ENCODE results near the gene DPT.

The DPT gene

GRCh38 chr1:168719306-168720111 lies 9.5 kb downstream of the DPT start:
- TF ChIP-seq CTCF (IDR thresholded peaks at IDR 0.05; ENCODE audit: control insufficient read depth, extremely low read depth, insufficient read depth): no peak
- no peak for DNase-seq (ENCODE audit: low read depth)
- H3K4me3 ChIP-seq (ENCODE audit: low read depth, low read length): no peak overlapping the region

- H3K4me3 ChIP-seq (ENCODE audit: low read depth, low read length): no peak overlapping the region
- no peak for DNase-seq (ENCODE audit: low read depth)
- TF ChIP-seq CTCF (IDR thresholded peaks at IDR 0.05; ENCODE audit: control insufficient read depth, extremely low read depth, insufficient read depth): no peak
Observed at GRCh38 chr1:168717906-168718891, 10.8 kb downstream of the DPT start.

DNA sequence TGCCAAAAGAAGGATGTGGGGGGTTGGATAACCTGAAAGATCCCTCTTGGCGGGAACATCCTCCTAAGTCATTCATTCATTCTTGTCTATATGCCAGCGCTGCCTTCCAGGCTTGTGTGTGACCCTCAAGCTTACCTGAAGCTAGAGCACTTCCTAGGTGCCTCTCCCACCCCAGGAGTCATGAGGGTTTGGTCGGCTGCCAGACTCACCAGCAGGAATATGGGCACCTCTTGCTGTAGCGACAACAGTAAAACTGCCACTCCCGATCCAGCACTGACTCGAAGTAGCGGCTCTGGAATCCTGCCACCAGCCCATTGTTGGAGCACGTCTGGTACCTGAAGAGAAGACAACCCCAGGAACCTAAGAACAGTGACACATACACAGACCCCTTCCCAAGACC lies 15.0 kb downstream of the DPT start:
- TF ChIP-seq CTCF (IDR thresholded peaks at IDR 0.05; ENCODE audit: control insufficient read depth, extremely low read depth, insufficient read depth): no peak
- H3K4me3 ChIP-seq (ENCODE audit: low read depth, low read length): no peak overlapping the region
- DNase-seq (ENCODE audit: low read depth): no peak

DNA sequence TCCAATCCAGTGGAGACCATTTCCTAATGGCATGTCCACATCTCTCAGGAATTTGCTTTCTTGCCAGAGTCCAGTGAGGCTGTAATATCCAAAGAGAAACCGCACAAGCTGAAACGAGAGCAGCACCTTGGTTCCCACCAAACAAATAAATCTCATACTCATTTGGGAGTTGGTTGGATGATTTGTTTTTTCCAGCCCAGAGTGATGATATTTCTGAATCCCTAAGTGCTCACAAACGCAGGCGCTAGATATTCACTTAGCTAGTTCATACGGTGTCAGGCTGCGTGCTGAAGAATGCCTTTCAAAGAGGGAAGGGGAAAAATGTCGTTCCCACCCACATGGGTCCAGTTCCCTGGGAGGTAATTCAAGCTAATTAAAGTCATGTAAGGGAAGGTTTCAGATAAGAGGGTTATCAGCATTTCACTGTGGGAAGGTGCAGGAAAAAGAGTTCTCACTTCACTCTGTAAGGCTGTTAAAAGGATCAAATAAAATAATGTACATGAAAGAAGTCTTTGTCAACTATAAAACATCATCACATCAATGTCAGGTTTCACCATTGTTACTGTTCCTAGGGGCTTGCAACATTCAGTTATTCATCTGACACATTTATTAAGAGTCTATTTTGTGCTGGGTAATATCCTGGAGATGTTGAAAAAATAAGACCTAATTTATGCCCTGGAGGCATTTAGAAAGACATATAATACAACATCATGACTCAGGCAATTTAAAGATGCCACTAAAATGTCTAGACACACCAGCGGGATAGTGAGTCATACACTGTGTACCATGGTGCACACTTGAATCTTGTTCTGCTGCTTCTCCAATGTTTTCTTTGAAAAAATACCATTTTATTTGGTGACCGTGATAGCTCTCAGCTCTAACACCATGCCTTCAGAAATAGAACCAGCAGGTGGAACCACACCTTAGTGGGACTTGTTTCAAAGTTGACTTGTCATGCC lies 19.3 kb downstream of the DPT start:
- TF ChIP-seq CTCF (IDR thresholded peaks at IDR 0.05; ENCODE audit: control insufficient read depth, extremely low read depth, insufficient read depth): no peak
- DNase-seq (ENCODE audit: low read depth): no peak
- no peak overlapping the region for H3K4me3 ChIP-seq (ENCODE audit: low read depth, low read length)

DNA sequence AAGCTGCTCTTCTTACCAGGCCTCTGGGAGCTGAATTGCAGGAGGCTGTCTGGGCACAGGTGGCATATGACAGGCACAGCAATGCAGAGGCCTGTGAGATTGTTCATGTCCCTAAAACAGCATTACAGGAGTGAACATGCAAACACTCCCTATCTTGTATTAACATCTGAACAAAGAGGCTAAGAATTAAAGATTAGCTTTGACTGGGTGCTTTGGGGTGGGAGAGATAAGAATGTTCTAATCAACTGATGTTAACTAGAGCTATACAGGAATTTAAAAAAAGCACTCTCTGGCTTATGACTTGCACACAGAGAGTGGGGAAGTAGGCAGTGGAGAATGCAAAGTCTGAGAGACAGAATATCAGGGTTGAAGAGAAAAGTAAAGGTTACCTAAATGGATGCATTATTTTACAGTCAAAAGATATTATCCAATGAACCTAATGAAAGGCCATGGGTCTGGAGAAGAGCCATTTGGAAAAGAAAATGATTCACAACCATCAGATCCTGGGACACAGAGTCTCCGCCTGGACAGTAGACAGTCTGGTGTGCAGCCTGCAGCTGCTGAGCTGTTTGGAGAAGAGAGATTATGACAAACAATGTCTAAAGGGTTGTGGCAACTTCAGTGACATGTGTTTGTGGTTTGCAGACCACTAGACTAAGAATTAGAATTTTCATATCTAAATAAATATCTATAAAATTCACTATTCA lies 20.2 kb downstream of the DPT start:
- no peak for DNase-seq (ENCODE audit: low read depth)
- no peak overlapping the region for H3K4me3 ChIP-seq (ENCODE audit: low read depth, low read length)
- no peak for TF ChIP-seq CTCF (IDR thresholded peaks at IDR 0.05; ENCODE audit: control insufficient read depth, extremely low read depth, insufficient read depth)
